HS-27A (cell line): ENCODE results near the gene ETNPPL.

Experiments used
- DNase-seq: peaks from one replicate; pipeline ENCODE4 v3.0.0-alpha.2; 2012; ENCODE audit warnings: low read depth, missing footprints

ETNPPL gene

GRCh38 chr4:108696160-108696559 is 66.7 kb downstream of the ETNPPL start:
- DNase-seq = no peak

GRCh38 chr4:108695062-108695461 is 67.8 kb downstream of the ETNPPL start:
- no peak for DNase-seq

GRCh38 chr4:108694423-108694822 is 68.4 kb downstream of the ETNPPL start:
- DNase-seq = no peak

GRCh38 chr4:108693819-108694218 is 69.0 kb downstream of the ETNPPL start:
- DNase-seq = no peak

- DNase-seq = no peak
These were observed 69.6 kb downstream of the ETNPPL start for GRCh38 chr4:108693211-108693610.
